Lower leg skin (tissue), 3 donors: ENCODE measurements around the gene NBEAL1.

Experiments used
- CTCF ChIP-seq, 3 donors: fragments of 450-650 bp; IDR thresholded peaks; one replicate each; pipeline ENCODE4 v1.5.1; 2016; ENCODE audit warnings: antibody characterized with exemption in 3 of 3, mild to moderate bottlenecking in 3 of 3, moderate library complexity in 2 of 3
- POLR2A ChIP-seq, 2 donors: fragments of 450-650 bp; IDR thresholded peaks; one replicate each; pipeline ENCODE4 v1.6.1; 2016 to 2017; ENCODE audit warnings: antibody characterized with exemption in 2 of 2, mild to moderate bottlenecking in 1 of 2, moderate library complexity in 1 of 2

DNA sequence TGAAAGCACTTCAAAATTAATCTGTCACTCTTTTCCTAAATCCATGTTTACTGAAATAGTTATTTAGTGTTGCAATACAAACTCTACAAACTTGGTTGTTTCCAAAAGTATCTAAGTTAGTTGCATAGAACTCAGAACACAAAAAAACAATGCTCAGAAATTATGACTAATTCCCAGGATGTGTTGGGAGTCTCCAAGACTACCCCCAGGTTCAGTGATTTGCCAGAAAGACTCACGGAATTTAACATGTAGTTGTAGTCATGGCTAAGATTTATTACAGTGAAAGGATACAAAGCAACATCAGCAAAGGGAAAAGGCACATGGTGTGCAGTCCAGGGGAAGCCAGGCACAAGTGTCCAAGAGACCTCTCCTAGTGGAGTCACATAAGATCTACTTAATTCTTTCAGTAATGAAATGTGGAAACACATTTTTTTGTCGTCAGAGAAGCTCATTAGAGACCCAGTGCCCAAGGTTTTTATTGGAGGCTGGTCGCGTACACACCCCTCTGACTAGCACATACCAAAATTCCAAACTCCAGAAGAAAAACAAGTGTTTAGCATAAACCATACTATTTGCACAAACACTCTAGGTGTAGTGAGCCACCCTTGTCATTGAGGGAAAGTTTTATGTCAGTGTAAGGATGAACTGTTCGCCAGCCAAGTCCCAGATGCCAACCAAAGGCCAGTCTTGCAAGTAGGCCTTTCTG, 180.8 kb downstream of the NBEAL1 start:
- TF ChIP-seq POLR2A (IDR thresholded peaks at IDR 0.05) (no peak), CTCF (IDR thresholded peaks at IDR 0.05) (no peak)
